ENCODE measurements around the gene TCHP. TPM values are rescaled to one million over a fixed set of nuclear protein-coding genes. Genes with fewer than 3 reads are reported as not detected.
"Not testable (repeated sequence)": the region's sequence is repeated elsewhere in the genome, so short reads cannot be mapped to it uniquely, and the experiment has no call there.

TCHP gene
- polyA plus RNA-seq, 1 donor from 2014 or later, result 12.8 TPM

DNA sequence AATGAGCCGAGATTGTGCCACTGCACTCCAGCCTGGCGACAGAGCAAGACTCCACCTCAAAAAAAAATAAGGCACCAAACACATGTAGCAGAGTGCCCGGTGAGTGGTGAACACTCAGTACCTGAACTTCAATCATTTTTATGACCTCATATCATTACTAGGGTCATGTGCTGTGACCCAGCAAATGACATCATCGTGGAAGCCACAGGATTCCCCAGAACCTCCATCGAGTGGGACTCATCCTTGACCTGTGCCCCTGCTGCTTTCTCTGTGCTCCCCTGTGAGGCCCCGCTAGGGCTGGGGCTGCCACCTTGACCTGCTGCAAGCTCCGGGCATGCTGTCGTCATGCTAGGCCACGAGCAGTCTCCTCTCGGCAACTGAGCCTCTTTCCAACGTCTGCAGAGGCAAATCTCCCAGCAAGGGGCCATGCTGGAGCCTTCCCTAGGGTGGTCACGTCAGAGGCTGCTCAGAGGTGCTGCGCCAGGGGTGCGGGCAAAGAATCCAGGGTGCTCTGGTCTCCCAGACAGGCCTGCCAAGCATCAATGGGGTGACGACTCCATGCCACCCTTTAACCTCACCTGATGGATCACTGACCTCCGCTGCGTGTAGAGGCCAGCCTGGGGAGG lies 38.3 kb upstream of the TCHP start:
- H3K79me2 ChIP-seq (replicated peaks; ENCODE audit: insufficient read depth, low read length), result no peaks in the 10 kb centered on the region
- H3K9ac ChIP-seq (ENCODE audit: low read length), result no peak overlapping the region

DNA sequence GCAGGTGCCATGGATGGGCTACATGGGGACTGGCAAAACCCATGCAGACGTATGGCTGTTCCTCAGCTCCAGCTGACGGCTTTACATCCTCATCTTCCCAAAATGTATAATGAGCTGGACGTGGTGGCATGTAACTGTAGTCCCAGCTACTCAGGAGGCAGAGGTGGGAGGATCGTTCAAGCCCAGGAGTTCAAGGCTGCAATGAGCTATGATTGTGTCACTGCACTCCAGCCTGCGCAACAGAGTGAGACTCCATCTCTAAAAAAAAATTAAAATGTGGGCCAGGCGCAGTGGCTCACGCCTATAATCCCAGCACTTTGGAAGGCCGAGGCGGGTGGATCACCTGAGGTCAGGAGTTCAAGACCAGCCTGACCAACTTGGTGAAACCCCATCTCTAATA lies 37.6 kb upstream of the TCHP start:
- H3K9me2 ChIP-seq (ENCODE audit: insufficient read depth, low read length); H3K4me3 ChIP-seq (ENCODE audit: low read length); H3K27me3 ChIP-seq (ENCODE audit: insufficient read depth, low read depth, low read length); H3K4me2 ChIP-seq (ENCODE audit: low read length); H4K20me1 ChIP-seq (ENCODE audit: insufficient read depth); H3K27ac ChIP-seq (ENCODE audit: low read length); H3K9ac ChIP-seq (ENCODE audit: low read length); H3F3A ChIP-seq (ENCODE audit: insufficient read depth, low read length, poor library complexity, severe bottlenecking); H3K36me3 ChIP-seq (ENCODE audit: insufficient read depth, low read length); H3K79me2 ChIP-seq (replicated peaks; ENCODE audit: insufficient read depth, low read length); H2AFZ ChIP-seq (ENCODE audit: low read depth, low read length); H3K9me3 ChIP-seq (ENCODE audit: low read length): not testable (repeated sequence)

More for the DNA sequence above, 38.3 kb upstream of the TCHP start:
- Histone ChIP-seq H3K9me2 (ENCODE audit: insufficient read depth, low read length) (no peaks in the 10 kb centered on the region), H3K36me3 (ENCODE audit: insufficient read depth, low read length) (peaks cover 3% of the 10 kb centered on the region), H3K4me3 (ENCODE audit: low read length) (no peak overlapping the region), H3K27me3 (ENCODE audit: insufficient read depth, low read depth, low read length) (no peaks in the 10 kb centered on the region), H3K27ac (ENCODE audit: low read length) (no peak overlapping the region), H3K9me3 (ENCODE audit: low read length) (no peaks in the 10 kb centered on the region), H3F3A (ENCODE audit: insufficient read depth, low read length, poor library complexity, severe bottlenecking) (no peaks in the 10 kb centered on the region), H2AFZ (ENCODE audit: low read depth, low read length) (no peak overlapping the region), H3K4me2 (ENCODE audit: low read length) (no peak overlapping the region), H4K20me1 (ENCODE audit: insufficient read depth) (no peaks in the 10 kb centered on the region)
- TF ChIP-seq, protein P1, sequence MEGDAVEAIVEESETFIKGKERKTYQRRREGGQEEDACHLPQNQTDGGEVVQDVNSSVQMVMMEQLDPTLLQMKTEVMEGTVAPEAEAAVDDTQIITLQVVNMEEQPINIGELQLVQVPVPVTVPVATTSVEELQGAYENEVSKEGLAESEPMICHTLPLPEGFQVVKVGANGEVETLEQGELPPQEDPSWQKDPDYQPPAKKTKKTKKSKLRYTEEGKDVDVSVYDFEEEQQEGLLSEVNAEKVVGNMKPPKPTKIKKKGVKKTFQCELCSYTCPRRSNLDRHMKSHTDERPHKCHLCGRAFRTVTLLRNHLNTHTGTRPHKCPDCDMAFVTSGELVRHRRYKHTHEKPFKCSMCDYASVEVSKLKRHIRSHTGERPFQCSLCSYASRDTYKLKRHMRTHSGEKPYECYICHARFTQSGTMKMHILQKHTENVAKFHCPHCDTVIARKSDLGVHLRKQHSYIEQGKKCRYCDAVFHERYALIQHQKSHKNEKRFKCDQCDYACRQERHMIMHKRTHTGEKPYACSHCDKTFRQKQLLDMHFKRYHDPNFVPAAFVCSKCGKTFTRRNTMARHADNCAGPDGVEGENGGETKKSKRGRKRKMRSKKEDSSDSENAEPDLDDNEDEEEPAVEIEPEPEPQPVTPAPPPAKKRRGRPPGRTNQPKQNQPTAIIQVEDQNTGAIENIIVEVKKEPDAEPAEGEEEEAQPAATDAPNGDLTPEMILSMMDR (IDR thresholded peaks at IDR 0.05; ENCODE audit: poor library complexity, severe bottlenecking), result no peak
- TF ChIP-seq EP300 (conservative IDR thresholded peaks at IDR 0.05; ENCODE audit: poor library complexity, severe bottlenecking), result no peak
- TF ChIP-seq SMC3 (conservative IDR thresholded peaks at IDR 0.05; ENCODE audit: poor library complexity), result no peak
- TF ChIP-seq EZH2 (IDR thresholded peaks at IDR 0.05; ENCODE audit: borderline replicate concordance, insufficient read depth, low read length, poor library complexity, severe bottlenecking), result no peak
- TF ChIP-seq, protein P2, sequence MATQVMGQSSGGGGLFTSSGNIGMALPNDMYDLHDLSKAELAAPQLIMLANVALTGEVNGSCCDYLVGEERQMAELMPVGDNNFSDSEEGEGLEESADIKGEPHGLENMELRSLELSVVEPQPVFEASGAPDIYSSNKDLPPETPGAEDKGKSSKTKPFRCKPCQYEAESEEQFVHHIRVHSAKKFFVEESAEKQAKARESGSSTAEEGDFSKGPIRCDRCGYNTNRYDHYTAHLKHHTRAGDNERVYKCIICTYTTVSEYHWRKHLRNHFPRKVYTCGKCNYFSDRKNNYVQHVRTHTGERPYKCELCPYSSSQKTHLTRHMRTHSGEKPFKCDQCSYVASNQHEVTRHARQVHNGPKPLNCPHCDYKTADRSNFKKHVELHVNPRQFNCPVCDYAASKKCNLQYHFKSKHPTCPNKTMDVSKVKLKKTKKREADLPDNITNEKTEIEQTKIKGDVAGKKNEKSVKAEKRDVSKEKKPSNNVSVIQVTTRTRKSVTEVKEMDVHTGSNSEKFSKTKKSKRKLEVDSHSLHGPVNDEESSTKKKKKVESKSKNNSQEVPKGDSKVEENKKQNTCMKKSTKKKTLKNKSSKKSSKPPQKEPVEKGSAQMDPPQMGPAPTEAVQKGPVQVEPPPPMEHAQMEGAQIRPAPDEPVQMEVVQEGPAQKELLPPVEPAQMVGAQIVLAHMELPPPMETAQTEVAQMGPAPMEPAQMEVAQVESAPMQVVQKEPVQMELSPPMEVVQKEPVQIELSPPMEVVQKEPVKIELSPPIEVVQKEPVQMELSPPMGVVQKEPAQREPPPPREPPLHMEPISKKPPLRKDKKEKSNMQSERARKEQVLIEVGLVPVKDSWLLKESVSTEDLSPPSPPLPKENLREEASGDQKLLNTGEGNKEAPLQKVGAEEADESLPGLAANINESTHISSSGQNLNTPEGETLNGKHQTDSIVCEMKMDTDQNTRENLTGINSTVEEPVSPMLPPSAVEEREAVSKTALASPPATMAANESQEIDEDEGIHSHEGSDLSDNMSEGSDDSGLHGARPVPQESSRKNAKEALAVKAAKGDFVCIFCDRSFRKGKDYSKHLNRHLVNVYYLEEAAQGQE (IDR thresholded peaks at IDR 0.05; ENCODE audit: borderline replicate concordance), result no peak
- no peak for TF ChIP-seq MXI1 (conservative IDR thresholded peaks at IDR 0.05; ENCODE audit: poor library complexity, severe bottlenecking)
- TF ChIP-seq RAD21 (conservative IDR thresholded peaks at IDR 0.05), result no peak
- TF ChIP-seq POLR2AphosphoS5 (IDR thresholded peaks at IDR 0.05), result no peak
- TF ChIP-seq TAF1 (IDR thresholded peaks at IDR 0.05; ENCODE audit: low read depth), result no peak
